GM21825 (cell line): Measurements from ENCODE around the gene HOXD11.

Experiments
- ATAC-seq: cut with Tn5 transposase; IDR thresholded peaks from one replicate; pipeline ENCODE4 v1.9.1; 2021; ENCODE audit warnings: mild to moderate bottlenecking, moderate library complexity; ENCODE audit not compliant: unreplicated experiment

HOXD11 gene

GRCh38 chr2:176106581-176107539 lies at the start of gene HOXD11:
Gene HOXD11, plus strand, starts transcription at chr2:176107280. Its CDS starts 76 bp downstream, at chr2:176107356.
- ATAC-seq, result no peak

GRCh38 chr2:176063958-176064357 lies 43.1 kb upstream of the HOXD11 start:
- ATAC-seq, result no peak

- ATAC-seq, result no peak
Observed at GRCh38 chr2:176066645-176067588, 40.2 kb upstream of the HOXD11 start.

DNA sequence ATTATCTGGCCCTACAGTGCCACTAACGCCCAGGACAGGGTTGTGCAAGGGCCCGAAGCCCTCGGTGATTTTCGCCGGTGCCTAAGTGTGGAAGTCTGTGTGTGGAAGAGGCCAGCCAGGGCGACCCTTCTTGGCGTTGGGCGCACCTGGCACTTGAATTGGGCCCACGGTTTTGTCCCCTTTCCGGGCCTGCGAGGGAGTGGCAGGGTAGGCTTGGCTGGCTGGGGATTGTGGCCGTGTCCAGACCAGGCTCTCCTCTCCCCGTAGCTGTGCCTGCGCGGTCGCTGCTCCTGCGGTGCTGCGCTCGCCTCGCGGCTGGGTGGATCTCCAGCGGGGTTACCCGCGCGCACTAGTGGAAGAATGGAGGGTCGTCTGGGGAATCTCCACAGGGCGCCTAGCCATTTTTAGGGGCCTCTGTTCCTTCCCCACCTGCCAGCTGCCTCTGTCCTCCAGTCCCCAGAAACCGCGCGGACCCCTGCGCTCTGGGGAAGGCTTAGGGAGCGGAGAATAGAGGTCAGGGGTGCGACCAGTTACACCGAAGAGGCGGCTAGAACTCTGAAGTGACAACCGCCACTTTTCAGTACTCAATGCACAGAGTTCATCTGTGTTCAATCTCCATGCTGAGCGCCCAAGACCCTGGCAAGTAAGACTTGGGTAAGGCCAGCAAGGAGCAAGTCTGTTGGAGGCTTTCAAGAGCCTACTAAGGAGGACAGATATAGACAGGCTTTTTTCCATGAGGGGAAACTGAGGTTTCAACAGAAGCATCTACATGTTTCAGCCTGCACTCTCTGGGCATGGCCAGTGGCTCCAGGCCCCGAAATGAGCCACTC lies 39.3 kb upstream of the HOXD11 start:
- no peak for ATAC-seq

DNA sequence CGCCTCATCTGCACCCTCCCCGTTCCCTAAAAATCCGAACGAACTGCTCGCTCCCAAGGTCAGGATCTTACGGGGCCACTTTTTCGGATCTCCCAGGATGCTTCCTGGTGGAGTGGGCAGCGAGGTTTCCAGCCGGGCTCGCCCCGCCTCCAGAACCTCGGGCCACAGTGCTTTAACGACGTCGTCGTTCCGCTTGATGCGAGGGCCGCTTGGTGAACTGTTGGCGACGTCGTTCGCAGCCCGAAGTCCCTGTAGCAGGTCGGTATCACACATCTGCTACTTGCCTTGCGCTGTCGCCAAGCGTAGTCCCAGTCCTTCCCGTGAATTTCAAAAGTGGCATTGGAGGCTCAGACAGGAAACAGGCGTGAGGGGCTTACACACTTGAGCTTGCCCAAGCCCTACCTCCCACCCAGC lies 38.7 kb upstream of the HOXD11 start:
- no peak for ATAC-seq

- no peak for ATAC-seq
Observed at GRCh38 chr2:176071330-176072291, 35.5 kb upstream of the HOXD11 start.

- no peak for ATAC-seq
Observed at GRCh38 chr2:176072292-176072669, 34.8 kb upstream of the HOXD11 start.

GRCh38 chr2:176072951-176073904 lies 33.9 kb upstream of the HOXD11 start:
- ATAC-seq, result no peak

- no peak for ATAC-seq
Observed at GRCh38 chr2:176074919-176075425, 32.1 kb upstream of the HOXD11 start.

DNA sequence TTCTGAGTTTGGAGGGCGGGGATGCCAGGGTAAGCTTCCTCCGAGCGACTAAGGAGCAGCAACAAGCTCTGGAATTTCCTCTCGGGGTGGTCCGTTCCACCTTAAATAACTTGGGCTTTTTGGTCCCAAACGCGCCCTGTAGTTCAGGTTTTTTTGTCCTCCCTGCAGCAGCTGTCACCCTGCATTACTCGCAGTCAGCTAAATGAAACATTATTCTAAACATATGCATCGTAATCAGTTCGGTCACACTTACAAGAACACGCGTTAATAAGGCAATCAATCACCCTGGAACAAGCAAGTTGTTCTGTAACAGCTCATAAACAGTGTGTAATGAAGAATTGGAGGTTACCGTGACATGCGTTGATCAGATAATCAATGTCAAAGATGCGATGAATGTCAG lies 31.6 kb upstream of the HOXD11 start:
- no peak for ATAC-seq

- no peak for ATAC-seq
Observed at GRCh38 chr2:176076063-176076462, 31.0 kb upstream of the HOXD11 start.

DNA sequence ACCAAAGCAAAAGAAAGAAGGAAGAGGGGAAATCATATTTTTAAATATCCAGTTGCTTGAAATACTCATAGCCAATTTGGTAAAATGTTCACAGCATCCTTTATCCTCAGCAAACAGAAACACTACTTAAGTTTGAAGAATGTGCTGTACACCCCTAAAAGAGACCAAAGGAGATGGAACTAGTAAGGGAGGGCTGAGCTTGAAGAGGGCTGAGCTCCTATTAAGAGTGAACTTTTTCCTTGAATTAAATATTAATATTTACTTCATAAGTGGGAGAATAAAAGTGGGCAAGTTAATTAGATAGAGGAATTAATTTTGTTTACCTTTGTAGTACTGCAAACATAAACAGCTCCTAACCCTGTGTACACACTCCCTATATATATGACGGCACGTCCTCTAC lies 30.3 kb upstream of the HOXD11 start:
- ATAC-seq, result no peak

GRCh38 chr2:176078541-176079284 lies 28.4 kb upstream of the HOXD11 start:
- ATAC-seq, result no peak

DNA sequence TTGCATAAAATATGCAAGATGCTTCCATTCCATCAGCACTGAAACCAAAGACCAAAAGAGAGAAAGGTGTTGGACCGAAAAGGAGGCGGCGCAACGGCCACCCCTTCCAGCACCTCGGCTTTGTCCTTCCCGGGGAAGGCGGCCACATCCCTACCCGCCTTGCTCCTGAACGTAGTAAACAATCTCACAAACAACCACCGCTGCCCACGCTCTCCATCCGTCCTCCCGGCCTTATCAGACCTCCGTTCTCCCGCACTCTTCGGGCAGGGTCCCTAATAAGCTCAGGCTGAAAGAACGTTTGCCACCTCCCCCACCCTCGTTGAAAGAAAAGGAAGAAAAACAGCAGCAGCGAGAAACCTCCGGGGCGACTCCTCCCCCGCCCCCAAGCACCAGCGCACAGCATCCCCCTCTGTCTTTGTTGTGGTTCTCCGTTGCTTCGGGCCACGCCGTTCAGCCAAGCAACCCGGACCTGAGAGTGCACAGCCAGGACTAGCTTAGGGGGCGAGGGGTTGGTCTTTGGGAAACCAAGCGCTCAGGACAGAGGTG lies 27.7 kb upstream of the HOXD11 start:
- no peak for ATAC-seq

DNA sequence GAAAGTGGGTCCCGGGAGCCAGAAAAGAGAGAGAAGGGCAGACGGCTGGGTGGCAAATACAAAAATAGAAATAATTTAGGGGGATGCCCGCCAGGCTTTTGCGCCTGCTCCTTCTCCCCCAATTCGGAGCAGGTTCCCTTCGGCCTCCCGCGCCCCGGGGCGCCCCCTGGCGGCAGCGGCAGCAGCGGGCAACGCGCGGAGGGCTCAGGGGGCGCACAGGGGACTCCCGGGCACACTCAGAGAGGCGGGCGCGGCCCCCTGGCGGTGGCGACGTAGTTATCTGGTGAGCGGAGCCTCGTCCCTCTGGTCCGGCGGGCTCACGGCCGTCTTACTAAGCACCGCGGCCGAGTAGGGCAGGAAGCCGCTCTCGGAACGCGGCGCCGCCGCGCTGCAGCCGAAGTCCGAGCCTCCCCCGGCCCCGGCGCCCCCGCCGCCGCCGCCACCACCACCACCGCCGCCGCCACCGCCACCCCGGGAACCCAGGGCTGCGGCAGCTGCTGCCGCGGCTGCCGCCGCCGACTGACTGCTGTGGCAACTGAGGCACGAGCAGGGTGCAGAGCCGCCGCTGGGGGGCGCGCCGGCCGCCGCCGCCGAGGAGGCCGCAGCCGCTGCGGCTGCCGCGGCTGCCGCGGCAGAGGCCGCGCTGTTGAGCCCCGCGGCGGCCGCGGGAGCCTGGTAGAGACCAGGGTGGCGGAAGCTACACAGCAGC lies 27.1 kb upstream of the HOXD11 start:
- ATAC-seq, result no peak

DNA sequence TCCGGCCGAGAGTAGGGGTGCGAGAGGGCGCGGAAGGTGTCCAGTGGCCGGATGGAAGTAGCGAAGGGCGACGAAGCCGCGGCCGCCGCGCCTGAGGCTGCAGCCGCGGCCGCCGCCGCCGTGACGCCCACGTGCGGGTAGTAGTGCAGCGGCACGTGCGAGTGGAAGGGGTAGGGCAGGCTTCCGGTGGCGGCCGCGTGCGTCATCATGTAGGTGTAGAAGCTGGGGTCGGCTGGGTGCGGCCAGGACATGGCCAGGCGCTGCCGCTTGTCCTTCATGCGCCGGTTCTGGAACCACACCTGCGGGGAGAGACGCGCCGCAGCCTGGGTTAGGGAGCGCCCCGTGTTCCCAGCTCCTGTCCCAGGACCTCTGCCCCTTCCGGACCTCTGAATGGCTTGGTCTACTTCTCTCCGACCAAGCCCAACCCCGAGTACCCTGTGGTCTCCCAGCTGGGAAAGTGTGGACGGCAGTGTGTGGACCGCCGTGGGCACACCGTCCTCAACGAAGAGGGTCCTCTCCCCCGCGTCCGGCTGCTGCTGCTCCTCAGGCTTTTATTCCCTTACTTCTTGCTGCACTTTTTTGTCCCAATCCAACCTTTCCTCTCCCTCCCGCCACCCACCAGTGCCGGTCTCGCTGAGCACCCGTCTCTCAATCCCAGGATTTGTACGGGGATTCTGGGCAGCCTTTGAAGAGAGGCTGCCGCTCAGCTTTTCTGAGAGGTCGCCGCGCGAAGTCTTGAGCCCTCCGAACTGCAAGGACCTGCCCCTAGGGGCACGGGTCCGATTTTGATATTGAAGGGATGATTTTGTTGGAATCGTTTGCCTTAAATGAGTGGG lies 26.3 kb upstream of the HOXD11 start:
- ATAC-seq, result no peak
